Measurements from ENCODE around the gene XYLT1. TPM values are rescaled to one million over a fixed set of nuclear protein-coding genes. Genes with fewer than 3 reads are reported as not detected.

Gene XYLT1
- total RNA-seq, 2 donors from 2014 or later, result 6.0 to 15.2 TPM

DNA sequence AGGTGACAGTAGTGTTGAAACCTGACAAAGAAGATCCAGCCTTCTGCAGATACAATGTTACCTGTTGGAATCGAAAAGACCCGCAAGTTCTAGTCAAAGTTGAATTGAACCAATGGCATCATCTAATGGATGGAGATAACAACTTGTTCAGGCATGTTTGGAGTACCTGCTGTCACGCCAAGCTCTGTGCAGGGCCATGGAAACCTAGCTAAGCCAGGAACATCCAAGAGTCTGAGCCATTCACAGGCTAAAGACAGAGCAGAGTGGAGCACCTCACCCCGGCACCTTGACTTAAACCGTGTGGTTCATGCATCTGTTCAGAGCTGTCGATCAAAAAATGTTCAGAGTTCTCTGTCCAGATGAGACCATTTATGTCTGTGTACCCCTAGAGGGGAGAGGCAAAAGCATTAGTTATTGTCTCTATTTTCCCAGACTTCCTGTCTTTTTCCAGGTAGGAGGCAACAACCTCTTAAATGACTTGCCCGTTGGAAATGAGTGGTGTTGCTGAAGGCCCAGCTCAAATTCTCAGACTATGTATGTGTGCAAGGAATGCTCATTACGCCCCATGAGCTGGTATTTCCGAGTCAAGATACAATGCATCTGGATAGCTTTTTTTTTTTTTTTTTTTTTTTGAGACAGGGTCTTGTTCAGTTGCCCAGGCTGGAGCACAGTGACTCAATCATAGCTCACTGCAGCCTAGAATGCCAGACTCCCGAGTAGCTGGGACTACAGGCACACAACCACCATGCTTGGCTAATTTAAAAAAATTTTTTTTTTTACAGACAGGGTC is 44.9 kb upstream of the XYLT1 start:
- H3K27me3 ChIP-seq, result no peaks in the 10 kb centered on the region
- no peak for ATAC-seq
- TF ChIP-seq, protein P1, sequence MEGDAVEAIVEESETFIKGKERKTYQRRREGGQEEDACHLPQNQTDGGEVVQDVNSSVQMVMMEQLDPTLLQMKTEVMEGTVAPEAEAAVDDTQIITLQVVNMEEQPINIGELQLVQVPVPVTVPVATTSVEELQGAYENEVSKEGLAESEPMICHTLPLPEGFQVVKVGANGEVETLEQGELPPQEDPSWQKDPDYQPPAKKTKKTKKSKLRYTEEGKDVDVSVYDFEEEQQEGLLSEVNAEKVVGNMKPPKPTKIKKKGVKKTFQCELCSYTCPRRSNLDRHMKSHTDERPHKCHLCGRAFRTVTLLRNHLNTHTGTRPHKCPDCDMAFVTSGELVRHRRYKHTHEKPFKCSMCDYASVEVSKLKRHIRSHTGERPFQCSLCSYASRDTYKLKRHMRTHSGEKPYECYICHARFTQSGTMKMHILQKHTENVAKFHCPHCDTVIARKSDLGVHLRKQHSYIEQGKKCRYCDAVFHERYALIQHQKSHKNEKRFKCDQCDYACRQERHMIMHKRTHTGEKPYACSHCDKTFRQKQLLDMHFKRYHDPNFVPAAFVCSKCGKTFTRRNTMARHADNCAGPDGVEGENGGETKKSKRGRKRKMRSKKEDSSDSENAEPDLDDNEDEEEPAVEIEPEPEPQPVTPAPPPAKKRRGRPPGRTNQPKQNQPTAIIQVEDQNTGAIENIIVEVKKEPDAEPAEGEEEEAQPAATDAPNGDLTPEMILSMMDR (IDR thresholded peaks at IDR 0.05), result no peak
- no peaks in the 10 kb centered on the region for H3K36me3 ChIP-seq (replicated peaks in 1 of 2; ENCODE audit: insufficient read depth in 1 of 2, low read depth in 2 of 2)
- H3K4me1 ChIP-seq, result no peaks in the 10 kb centered on the region
- no peak for DNase-seq
- H3K27ac ChIP-seq, result no peak overlapping the region
- no peaks in the 10 kb centered on the region for H3K9me3 ChIP-seq
- 73 to 77% methylated on average over 10 of the region's 10 CpGs for WGBS, 2 donors
- intact Hi-C loops (cut with DNase I), result no loop called here
- H3K4me3 ChIP-seq, result no peak overlapping the region

DNA sequence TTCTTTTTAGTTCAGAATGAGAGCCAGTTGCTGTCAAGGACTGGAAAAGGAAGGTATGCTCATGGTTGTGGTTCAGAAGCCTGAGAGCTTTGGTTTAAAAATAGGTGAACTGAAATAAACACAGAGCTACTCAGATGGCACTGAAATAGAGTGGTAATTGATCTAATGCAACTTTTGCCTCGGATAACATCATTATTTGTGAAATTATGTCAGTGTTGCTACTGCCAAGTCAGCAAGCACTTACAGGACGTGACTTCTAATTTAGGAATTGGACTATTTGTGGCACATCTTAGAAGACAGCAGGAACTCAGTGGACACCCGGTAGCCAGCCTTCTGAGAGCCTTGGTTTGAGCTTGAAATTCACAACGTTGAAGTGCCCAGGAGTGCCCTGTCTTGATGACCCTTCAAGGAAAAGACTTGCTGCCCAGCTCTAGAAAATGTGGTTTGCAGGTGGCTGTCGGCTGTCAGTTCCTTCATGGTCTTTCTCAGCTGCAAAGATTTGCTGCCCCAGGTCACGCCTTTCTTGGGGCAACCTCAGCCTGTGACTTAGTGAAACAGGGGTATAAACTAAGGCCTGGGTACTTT is 42.0 kb upstream of the XYLT1 start:
- Histone ChIP-seq H3K4me3 (no peak overlapping the region), H3K4me1 (no peaks in the 10 kb centered on the region), H3K27me3 (no peaks in the 10 kb centered on the region), H3K27ac (no peak overlapping the region), H3K9me3 (no peaks in the 10 kb centered on the region), H3K36me3 (replicated peaks in 1 of 2; ENCODE audit: insufficient read depth in 1 of 2, low read depth in 2 of 2) (no peaks in the 10 kb centered on the region)
- TF ChIP-seq, protein P1 (IDR thresholded peaks at IDR 0.05), result no peak
- no peak for TF ChIP-seq POLR2A (IDR thresholded peaks at IDR 0.05)
- DNase-seq, result no peak
- WGBS, 2 donors, result 33 to 45% methylated on average over 4 to 6 of the region's 6 CpGs
- ATAC-seq, result no peak
- intact Hi-C loops (cut with DNase I), result no loop called here

DNA sequence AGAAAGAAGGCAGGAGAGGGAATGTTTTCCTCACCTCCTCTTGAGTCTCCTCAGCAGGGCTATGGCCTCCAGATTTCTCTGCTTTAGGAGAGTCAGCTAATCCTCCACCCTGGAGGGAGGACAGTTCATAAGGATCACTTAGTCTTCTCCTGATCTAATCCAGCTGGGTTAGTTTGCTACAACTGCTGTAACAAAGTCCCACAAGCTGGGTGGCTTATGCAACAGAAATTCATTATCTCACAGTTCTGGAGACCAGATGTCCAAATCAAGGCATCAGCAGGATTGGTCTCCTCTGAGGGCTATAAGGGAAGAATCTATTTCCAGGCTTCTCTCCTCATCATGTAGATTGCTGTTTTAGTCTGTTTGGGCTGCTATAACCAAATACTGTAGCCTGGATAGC is 40.6 kb upstream of the XYLT1 start:
- intact Hi-C loops (cut with DNase I), result no loop called here
- no peak overlapping the region for H3K4me3 ChIP-seq
- H3K27me3 ChIP-seq, result no peaks in the 10 kb centered on the region
- no peaks in the 10 kb centered on the region for H3K4me1 ChIP-seq
- H3K36me3 ChIP-seq (replicated peaks in 1 of 2; ENCODE audit: insufficient read depth in 1 of 2, low read depth in 2 of 2), result no peaks in the 10 kb centered on the region
- no peak for TF ChIP-seq POLR2A (IDR thresholded peaks at IDR 0.05)
- TF ChIP-seq, protein P1 (IDR thresholded peaks at IDR 0.05), result no peak
- no peak overlapping the region for H3K27ac ChIP-seq
- no peak for ATAC-seq
- peak in 1 of 4 donors; percentile 4 for DNase-seq
- H3K9me3 ChIP-seq, result no peaks in the 10 kb centered on the region

DNA sequence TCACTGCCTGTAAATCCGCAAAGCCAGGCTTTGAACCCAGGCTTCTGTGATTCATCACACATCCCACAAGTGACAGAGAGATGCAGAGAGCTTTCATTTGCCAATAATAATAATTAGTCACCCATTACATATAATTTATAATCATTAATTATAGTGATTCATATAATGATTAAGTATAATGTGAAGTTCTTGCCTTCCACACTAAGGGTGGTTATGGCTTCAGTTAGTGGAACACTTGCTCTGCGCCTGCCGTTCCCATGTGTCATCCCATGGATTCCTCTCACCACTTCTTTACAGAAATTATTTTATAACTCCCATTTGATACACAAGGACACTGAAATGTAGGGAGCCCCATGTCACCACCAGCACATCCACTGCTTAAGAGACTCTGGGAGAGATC is 39.8 kb upstream of the XYLT1 start:
- H3K9me3 ChIP-seq, result no peaks in the 10 kb centered on the region
- DNase-seq (no peak), ATAC-seq (no peak)
- intact Hi-C loops (cut with DNase I), result no loop called here
- H3K4me3 ChIP-seq, result no peak overlapping the region
- TF ChIP-seq, protein P1 (IDR thresholded peaks at IDR 0.05), result no peak
- no peak overlapping the region for H3K27ac ChIP-seq
- WGBS, 2 donors, result 84 to 86% methylated on average over 3 of the region's 3 CpGs
- no peaks in the 10 kb centered on the region for H3K36me3 ChIP-seq (replicated peaks in 1 of 2; ENCODE audit: insufficient read depth in 1 of 2, low read depth in 2 of 2)
- H3K4me1 ChIP-seq, result no peaks in the 10 kb centered on the region
- H3K27me3 ChIP-seq, result no peaks in the 10 kb centered on the region

DNA sequence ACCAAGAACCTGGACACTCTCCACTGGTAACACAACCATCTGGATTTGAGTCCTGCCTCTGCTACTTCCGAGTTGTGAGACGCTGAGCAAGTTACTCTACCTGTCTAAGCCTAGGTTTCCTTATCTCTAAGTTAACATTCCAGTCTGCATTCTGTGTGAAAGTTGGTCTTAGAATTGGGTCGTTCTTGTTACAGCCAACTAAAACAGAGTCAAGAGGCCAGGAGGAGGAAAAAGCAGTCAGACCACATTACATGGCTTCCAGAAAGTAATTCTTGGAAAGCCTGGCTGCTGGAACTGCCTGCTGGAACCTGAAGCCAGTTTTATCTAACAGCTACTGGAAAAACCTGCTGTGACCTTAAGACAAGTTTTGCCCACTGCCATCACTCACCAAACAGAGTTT is 38.4 kb upstream of the XYLT1 start:
- Histone ChIP-seq H3K9me3 (no peaks in the 10 kb centered on the region), H3K36me3 (replicated peaks in 1 of 2; ENCODE audit: insufficient read depth in 1 of 2, low read depth in 2 of 2) (no peaks in the 10 kb centered on the region), H3K4me1 (no peaks in the 10 kb centered on the region), H3K4me3 (no peak overlapping the region), H3K27ac (no peak overlapping the region), H3K27me3 (no peaks in the 10 kb centered on the region)
- DNase-seq, result no peak
- no peak for TF ChIP-seq POLR2A (IDR thresholded peaks at IDR 0.05)
- TF ChIP-seq, protein P1 (IDR thresholded peaks at IDR 0.05), result no peak
- ATAC-seq, result no peak
- intact Hi-C loops (cut with DNase I), result no loop called here
- WGBS, 2 donors, result 20 to 33% methylated on average over 3 of the region's 3 CpGs
